HFF-Myc (cell line): ENCODE results near the gene LRRC3C.
A peak's percentile ranks its signal among the peaks of the same experiment; 100 is the strongest.

Experiments
- DNase-seq: peaks from one replicate; pipeline ENCODE4 v3.0.0-alpha.2; 2011; ENCODE audit warnings: low read depth; ENCODE audit errors: extremely low read depth
- H3K4me3 ChIP-seq: replicated peaks from 2 replicates; pipeline ENCODE4 v1.5.1; 2011; ENCODE audit warnings: low read depth, mild to moderate bottlenecking, control low read depth, low read length
- TF ChIP-seq, protein P1 (sequence below): IDR thresholded peaks from 2 replicates; pipeline ENCODE4 v1.5.1; 2012; ENCODE audit warnings: mild to moderate bottlenecking, low read depth, low read length, control low read depth; ENCODE audit errors: missing control alignments

LRRC3C gene

DNA sequence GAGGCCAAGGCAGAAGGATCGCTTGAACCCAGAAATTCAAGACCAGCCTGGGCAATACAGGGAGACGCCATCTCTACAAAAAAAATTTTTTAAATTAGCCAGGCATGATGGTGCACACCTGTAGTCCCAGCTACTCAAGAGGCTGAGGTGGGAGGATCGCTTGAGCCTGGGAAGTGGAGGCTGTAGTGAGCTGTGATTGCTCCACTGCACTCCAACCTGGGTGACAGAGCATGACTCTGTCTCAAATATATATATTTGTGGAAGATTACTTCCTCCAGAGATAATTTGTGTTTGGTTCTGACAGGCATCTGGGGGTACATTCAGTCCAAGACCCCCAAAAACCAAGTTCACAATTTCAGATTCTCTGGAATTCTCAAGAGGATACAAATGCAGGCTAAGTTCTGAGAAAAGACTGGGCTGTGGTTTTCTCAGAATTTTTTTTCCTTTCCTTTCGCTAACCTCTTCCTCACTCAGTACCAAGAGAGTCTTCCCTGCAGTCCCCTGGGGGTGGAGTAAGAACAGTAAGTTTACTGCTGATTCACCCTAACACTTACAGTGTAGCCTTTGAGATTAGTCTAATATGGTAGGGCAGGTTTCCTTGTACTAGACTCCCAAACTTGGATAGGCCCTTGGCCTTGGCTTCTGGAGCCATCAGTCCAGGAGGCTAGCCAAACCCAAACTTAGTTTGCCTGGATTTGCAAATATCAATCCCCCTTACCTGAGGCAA lies 24.2 kb upstream of the LRRC3C start:
- TF ChIP-seq, protein P1, sequence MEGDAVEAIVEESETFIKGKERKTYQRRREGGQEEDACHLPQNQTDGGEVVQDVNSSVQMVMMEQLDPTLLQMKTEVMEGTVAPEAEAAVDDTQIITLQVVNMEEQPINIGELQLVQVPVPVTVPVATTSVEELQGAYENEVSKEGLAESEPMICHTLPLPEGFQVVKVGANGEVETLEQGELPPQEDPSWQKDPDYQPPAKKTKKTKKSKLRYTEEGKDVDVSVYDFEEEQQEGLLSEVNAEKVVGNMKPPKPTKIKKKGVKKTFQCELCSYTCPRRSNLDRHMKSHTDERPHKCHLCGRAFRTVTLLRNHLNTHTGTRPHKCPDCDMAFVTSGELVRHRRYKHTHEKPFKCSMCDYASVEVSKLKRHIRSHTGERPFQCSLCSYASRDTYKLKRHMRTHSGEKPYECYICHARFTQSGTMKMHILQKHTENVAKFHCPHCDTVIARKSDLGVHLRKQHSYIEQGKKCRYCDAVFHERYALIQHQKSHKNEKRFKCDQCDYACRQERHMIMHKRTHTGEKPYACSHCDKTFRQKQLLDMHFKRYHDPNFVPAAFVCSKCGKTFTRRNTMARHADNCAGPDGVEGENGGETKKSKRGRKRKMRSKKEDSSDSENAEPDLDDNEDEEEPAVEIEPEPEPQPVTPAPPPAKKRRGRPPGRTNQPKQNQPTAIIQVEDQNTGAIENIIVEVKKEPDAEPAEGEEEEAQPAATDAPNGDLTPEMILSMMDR = no peak
- DNase-seq = no peak
- H3K4me3 ChIP-seq = no peak overlapping the region

DNA sequence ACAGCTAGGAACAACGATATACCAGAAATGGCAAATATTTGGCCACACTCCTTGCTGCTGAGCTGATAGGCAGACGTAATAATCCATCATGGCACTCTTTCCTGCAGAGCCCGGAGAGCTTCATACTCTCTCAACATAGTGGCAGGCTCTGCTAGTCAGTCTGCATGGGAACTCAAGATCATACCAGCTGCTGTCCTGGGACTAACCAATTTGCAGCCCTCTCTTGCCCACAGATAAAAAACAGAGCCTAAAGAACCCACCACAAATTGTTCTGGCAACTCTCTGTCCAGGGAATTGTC lies 22.6 kb upstream of the LRRC3C start:
- TF ChIP-seq, protein P1 = no peak
- DNase-seq = no peak
- H3K4me3 ChIP-seq = no peak overlapping the region

DNA sequence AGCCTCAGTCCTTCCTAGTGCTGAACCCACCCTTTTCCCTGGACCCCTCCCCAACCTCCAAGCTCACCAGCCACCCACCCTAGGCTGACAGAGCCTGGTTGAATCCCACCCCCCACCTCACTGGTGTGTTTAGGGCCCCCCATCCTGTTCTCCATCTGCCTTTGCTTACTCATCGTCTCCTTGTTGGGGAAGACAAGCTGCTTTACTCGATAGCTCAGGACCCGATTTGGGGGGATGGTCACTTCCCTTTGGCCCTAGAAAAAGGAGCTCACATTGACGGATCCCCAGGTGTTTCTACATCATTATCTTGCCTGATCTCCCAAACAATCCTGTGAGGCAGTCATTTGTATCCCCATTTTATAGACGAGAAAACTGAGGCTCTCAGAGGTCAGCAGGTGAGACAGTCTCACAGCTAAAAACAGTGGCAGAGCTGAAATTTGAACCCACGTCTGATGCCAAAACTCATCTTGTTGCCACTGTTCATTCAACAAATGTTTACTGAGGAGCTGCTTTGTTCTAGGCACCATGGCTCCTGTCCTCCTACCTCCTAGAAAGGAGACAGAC lies 18.7 kb upstream of the LRRC3C start:
- H3K4me3 ChIP-seq = no peak overlapping the region
- DNase-seq = no peak
- TF ChIP-seq, protein P1 = no peak

DNA sequence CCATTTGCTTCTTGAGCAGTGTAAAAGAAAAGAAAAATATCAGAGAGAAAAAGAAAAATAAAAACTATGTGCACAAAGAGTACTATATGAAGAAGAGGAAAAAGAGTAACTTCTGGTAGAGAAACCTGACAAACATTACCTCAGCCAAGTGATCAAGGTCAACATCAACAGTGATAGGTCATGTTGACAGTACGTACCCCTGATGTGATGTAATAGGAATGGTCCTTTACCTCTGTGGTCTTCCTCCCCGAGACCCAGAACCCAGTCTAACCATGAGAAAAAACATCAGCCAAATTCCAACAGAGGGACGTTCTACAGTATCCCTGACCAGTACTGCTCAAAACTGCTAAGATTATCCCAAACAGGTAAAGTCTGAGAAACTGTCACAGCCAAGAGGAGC lies 13.5 kb upstream of the LRRC3C start:
- TF ChIP-seq, protein P1 = no peak
- DNase-seq = no peak

DNA sequence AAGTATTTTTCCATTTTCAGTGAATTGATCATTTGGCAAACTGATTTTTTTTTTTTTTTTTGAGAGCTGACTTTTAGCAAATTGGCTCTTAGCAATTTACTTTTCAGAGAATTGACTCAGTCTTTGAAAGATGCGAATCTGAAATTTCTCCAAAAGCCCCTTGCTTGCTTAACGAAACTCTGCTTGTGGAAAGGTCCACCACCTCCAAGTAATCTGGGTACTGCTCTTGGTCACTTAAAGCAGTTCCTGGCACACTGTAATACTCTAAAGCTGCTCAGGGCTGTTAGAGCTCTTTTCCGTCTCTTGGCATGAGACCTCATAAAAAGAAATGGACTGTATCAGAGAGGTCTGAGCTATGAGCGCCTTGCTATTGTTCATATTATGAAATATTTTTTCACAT lies 12.0 kb upstream of the LRRC3C start:
- DNase-seq = no peak
- TF ChIP-seq, protein P1 = no peak
- no peak overlapping the region for H3K4me3 ChIP-seq

More for the DNA sequence above, 13.5 kb upstream of the LRRC3C start:
- no peak overlapping the region for H3K4me3 ChIP-seq

DNA sequence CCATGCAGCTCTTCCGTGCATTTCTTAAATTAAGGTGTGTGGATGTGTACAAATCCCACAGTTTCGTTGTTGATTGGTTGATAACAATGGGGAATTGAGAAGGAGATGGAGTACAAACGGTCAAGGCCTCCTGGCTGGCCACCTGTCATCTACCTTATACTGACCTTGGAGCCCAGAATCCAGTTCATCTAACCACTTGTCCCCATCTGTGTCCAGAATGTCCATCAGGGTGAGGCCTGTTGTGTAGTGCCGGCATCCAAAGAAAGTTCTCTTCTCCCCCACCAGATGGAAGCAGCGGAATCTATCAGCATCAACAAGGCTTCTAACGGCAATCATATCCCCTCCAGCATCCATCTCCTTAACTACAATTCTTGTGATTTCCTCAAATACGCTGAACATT lies 10.6 kb upstream of the LRRC3C start:
- TF ChIP-seq, protein P1 = peak; percentile 18
- no peak overlapping the region for H3K4me3 ChIP-seq
- DNase-seq = no peak
